ENCODE measurements around the gene IFT80. TPM values are rescaled to one million over a fixed set of nuclear protein-coding genes. Genes with fewer than 3 reads are reported as not detected.
"Not testable (repeated sequence)": the region's sequence is repeated elsewhere in the genome, so short reads cannot be mapped to it uniquely, and the experiment has no call there.

IFT80 gene
- total RNA-seq, 2 donors from 2014 or later, result 24.6 to 26.1 TPM

- no peak for ATAC-seq
Observed at GRCh38 chr3:160257606-160258005, 141.4 kb downstream of the IFT80 start.

GRCh38 chr3:160253298-160253697 lies 145.7 kb downstream of the IFT80 start:
- Mint-ChIP-seq H3K36me3 (ENCODE audit: low read depth) (peaks cover 2% of the 10 kb centered on the region), H3K27ac (no peak overlapping the region), H3K4me1 (no peaks in the 10 kb centered on the region), H3K4me3 (no peak overlapping the region), H3K27me3 (peaks cover 13% of the 10 kb centered on the region)
- DNase-seq (no peak), ATAC-seq (no peak)
- H3K9me3 ChIP-seq (ENCODE audit: control insufficient read depth, low read length, poor library complexity, severe bottlenecking), result no peaks in the 10 kb centered on the region

More at GRCh38 chr3:160257606-160258005, 141.4 kb downstream of the IFT80 start:
- no peaks in the 10 kb centered on the region for H3K9me3 ChIP-seq (ENCODE audit: control insufficient read depth, low read length, poor library complexity, severe bottlenecking)
- H3K27me3 Mint-ChIP-seq, result no peaks in the 10 kb centered on the region
- peaks cover 8% of the 10 kb centered on the region for H3K4me1 Mint-ChIP-seq
- peaks cover 12% of the 10 kb centered on the region for H3K36me3 Mint-ChIP-seq (ENCODE audit: low read depth)
- no peak for DNase-seq
- no peak overlapping the region for H3K4me3 Mint-ChIP-seq
- no peak overlapping the region for H3K27ac Mint-ChIP-seq

DNA sequence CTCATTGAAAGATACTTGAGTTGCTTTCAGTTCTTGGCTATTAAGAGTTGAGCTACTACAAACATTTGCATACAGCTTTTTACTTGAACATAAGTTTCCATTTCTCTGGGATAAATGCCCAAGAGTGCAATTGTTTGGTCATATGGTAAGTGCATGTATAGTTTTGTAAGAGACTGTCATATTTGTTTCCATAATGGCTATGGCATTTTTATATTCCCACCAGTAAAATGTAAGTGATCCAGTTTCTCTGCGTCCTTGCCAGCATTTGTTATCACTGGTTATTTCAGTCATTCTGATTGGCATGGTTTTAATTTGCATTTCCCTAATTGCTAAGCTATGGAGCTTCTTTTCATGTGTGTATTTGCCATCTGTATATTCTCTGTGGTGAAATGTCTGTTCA lies 151.3 kb downstream of the IFT80 start:
- DNase-seq (no peak), ATAC-seq (no peak)
- no peaks in the 10 kb centered on the region for H3K4me1 Mint-ChIP-seq
- H3K9me3 ChIP-seq (ENCODE audit: control insufficient read depth, low read length, poor library complexity, severe bottlenecking), result no peaks in the 10 kb centered on the region
- peaks cover 1% of the 10 kb centered on the region for H3K36me3 Mint-ChIP-seq (ENCODE audit: low read depth)
- H3K4me3 Mint-ChIP-seq, result no peak overlapping the region
- no peak overlapping the region for H3K27ac Mint-ChIP-seq
- peaks cover 15% of the 10 kb centered on the region for H3K27me3 Mint-ChIP-seq

DNA sequence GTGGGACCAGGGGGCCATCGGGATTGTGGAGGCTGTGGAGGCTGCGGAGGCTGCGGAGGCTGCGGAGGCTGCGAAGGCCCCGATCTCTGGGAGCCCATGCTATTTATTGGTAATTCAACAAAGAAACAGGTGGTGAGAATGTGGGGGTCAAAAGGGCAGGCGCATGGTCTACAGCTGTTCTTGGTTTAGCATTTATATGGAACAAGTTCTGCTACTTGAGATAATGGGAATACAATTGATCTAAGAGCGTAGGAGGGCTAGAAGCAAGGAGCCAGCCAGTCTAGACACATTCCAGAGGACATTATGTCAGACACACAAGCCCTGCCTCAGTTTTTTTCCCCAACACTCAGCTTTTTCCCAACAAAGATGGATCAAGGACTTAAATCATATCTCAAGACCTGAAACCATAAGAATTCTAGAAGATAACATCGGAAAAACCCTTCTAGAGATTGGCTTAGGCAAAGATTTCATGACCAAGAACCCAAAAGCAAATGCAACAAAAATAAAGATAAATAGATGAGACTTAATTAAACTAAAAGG lies 153.7 kb downstream of the IFT80 start:
- peaks cover 16% of the 10 kb centered on the region for H3K27me3 Mint-ChIP-seq
- DNase-seq, result no peak
- no peaks in the 10 kb centered on the region for H3K9me3 ChIP-seq (ENCODE audit: control insufficient read depth, low read length, poor library complexity, severe bottlenecking)

DNA sequence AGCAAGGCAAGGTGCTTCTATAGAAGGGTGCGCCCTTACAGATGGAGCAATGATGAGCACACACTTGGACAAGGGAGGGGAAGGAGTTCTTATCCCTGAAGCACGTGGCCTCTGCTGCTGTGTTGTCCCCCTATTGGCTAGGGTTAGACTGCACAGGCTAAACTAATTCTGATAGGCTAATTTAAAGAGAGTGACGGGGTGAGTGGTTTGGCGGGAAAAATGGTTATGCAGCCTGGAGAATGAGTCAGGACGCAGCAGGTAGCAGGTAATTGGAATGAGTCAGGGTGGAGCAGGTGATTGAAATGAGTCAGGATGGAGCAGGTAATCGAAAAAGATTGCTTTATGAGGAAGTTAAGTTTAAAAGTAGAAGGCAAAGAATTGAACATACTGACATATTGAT lies 158.3 kb downstream of the IFT80 start:
- not testable (repeated sequence) for DNase-seq; ATAC-seq; H3K36me3 Mint-ChIP-seq (ENCODE audit: low read depth); H3K4me3 Mint-ChIP-seq; H3K27ac Mint-ChIP-seq; H3K9me3 ChIP-seq (ENCODE audit: control insufficient read depth, low read length, poor library complexity, severe bottlenecking); H3K4me1 Mint-ChIP-seq
- peaks cover 37% of the 10 kb centered on the region for H3K27me3 Mint-ChIP-seq

More for the DNA sequence above, 153.7 kb downstream of the IFT80 start:
- Mint-ChIP-seq H3K27ac (no peak overlapping the region), H3K36me3 (ENCODE audit: low read depth) (peaks cover 4% of the 10 kb centered on the region), H3K4me1 (no peaks in the 10 kb centered on the region), H3K4me3 (no peak overlapping the region)
- no peak for ATAC-seq

DNA sequence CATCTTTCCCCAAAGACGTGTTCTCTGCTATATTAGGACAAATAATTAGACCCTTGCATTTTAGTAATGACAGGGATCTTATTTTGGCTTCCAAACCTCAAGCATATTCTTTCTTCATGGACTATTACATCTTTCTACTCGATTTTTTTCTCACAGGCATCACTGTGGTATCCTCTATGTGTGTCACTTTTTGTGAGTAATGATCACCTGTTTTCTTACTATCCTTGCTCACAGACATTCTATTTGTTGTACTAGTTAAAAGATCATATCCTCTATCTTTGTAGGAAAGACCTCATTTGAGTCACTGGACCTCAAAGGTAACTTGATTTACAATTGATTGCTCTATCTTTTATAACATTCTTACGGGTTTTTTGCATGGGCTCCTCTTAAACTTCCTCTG lies 167.0 kb downstream of the IFT80 start:
- Mint-ChIP-seq H3K4me1 (peaks cover 7% of the 10 kb centered on the region), H3K36me3 (ENCODE audit: low read depth) (peaks cover 6% of the 10 kb centered on the region), H3K4me3 (no peak overlapping the region), H3K27me3 (peaks cover 51% of the 10 kb centered on the region), H3K27ac (no peak overlapping the region)
- no peak for ATAC-seq
- peaks cover 4% of the 10 kb centered on the region for H3K9me3 ChIP-seq (ENCODE audit: control insufficient read depth, low read length, poor library complexity, severe bottlenecking)
- DNase-seq, result no peak

GRCh38 chr3:160227419-160227818 lies 171.6 kb downstream of the IFT80 start:
- Mint-ChIP-seq H3K27me3 (peaks cover 48% of the 10 kb centered on the region), H3K27ac (no peak overlapping the region), H3K4me1 (peaks cover 19% of the 10 kb centered on the region), H3K4me3 (no peak overlapping the region), H3K36me3 (ENCODE audit: low read depth) (peaks cover 11% of the 10 kb centered on the region)
- peaks cover 4% of the 10 kb centered on the region for H3K9me3 ChIP-seq (ENCODE audit: control insufficient read depth, low read length, poor library complexity, severe bottlenecking)
- DNase-seq (no peak), ATAC-seq (no peak)

GRCh38 chr3:160226026-160226907 lies 172.8 kb downstream of the IFT80 start:
- H3K4me1 Mint-ChIP-seq, result peaks cover 12% of the 10 kb centered on the region
- H3K4me3 Mint-ChIP-seq, result peak overlapping the region; percentile 84
- no peak overlapping the region for H3K27ac Mint-ChIP-seq
- ATAC-seq (peak; percentile 8), DNase-seq (no peak)
- peaks cover 48% of the 10 kb centered on the region for H3K27me3 Mint-ChIP-seq
- H3K9me3 ChIP-seq (ENCODE audit: control insufficient read depth, low read length, poor library complexity, severe bottlenecking), result peaks cover under 1% of the 10 kb centered on the region
- H3K36me3 Mint-ChIP-seq (ENCODE audit: low read depth), result peaks cover 5% of the 10 kb centered on the region

DNA sequence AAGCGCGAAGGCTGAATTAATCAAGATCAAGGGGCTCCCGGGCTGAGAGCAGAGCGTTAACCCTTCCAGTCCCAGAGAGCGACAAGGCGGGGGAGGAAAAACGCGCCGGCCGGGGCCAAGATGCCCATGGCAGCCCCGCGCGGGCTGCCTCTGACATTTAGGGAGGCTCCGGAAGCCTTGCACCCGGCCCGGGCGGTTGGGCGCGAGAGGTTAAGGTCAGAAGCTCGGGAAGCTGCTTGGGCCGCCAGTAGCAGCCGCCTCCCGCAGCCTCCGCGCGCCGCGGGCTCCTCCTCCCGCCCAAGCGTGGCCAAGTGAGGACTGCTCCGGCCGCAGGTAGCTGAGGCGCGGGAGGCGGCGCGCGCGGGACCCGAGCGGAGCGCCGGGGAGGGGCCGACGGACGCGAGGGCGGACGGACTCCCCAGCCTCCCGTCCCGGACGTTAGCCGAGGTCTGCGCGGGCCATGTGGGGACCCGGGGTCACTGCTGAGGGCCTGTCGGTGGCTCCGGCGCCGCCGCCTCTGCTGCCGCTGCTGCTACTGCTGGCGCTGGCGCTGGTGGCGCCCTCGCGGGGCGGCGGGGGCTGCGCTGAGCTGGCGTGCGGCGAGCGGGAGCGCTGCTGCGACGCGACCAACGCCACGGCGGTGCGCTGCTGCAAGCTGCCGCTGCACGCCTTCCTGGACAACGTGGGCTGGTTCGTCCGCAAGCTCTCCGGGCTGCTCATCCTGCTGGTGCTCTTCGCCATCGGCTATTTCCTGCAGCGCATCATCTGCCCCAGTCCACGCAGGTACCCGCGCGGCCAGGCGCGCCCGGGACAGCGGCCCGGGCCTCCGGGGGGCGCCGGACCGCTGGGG lies 173.6 kb downstream of the IFT80 start, which contains the start of gene C3orf80:
TSS of gene C3orf80 (plus strand) at position 247 of the 850 bp plus-strand sequence. CDS start at position 461, 214 bp downstream.
- H3K9me3 ChIP-seq (ENCODE audit: control insufficient read depth, low read length, poor library complexity, severe bottlenecking), result no peaks in the 10 kb centered on the region
- peak within 1 kb of the TSS; percentile 29 for H3K27ac Mint-ChIP-seq
- peak within 1 kb of the TSS; percentile 86 for H3K4me3 Mint-ChIP-seq
- DNase-seq, result peak; percentile 17 to 26 (median 20)
- H3K36me3 Mint-ChIP-seq (ENCODE audit: low read depth), result peaks cover 5% of the 10 kb centered on the region
- peaks cover 50% of the 10 kb centered on the region for H3K27me3 Mint-ChIP-seq
- peaks cover 12% of the 10 kb centered on the region for H3K4me1 Mint-ChIP-seq
- ATAC-seq, result peak; percentile 87

DNA sequence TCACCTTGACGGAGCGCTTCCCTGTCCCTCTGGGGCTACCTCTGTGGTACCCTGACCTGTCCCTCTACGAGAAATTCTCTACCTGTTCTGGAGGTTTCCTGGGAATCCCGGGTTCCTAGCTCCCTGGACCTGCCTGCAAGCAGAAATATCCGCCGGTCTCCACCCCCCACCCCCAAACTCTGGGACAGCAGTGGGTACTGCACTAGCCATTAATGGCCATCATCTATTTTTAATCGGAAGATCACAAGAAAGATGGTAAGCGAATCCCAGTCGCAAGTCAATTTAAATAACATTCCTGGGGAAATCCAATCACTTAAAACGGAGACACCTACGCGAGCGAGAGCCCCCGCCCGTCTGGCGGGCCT lies 174.2 kb downstream of the IFT80 start:
- no peak for ATAC-seq
- Mint-ChIP-seq H3K27ac (peak overlapping the region; percentile 29), H3K27me3 (peaks cover 50% of the 10 kb centered on the region)

GRCh38 chr3:160224256-160224655 lies 174.8 kb downstream of the IFT80 start:
- ATAC-seq (no peak), DNase-seq (no peak)
- Mint-ChIP-seq H3K4me1 (peaks cover 12% of the 10 kb centered on the region), H3K4me3 (peak overlapping the region; percentile 86), H3K36me3 (ENCODE audit: low read depth) (peaks cover 5% of the 10 kb centered on the region), H3K27ac (no peak overlapping the region), H3K27me3 (peaks cover 55% of the 10 kb centered on the region)
- no peaks in the 10 kb centered on the region for H3K9me3 ChIP-seq (ENCODE audit: control insufficient read depth, low read length, poor library complexity, severe bottlenecking)

More for the DNA sequence above, 174.2 kb downstream of the IFT80 start:
- peaks cover 5% of the 10 kb centered on the region for H3K36me3 Mint-ChIP-seq (ENCODE audit: low read depth)
- H3K4me3 Mint-ChIP-seq, result peak overlapping the region; percentile 86
- H3K9me3 ChIP-seq (ENCODE audit: control insufficient read depth, low read length, poor library complexity, severe bottlenecking), result no peaks in the 10 kb centered on the region
- no peak for DNase-seq
- H3K4me1 Mint-ChIP-seq, result peaks cover 12% of the 10 kb centered on the region

DNA sequence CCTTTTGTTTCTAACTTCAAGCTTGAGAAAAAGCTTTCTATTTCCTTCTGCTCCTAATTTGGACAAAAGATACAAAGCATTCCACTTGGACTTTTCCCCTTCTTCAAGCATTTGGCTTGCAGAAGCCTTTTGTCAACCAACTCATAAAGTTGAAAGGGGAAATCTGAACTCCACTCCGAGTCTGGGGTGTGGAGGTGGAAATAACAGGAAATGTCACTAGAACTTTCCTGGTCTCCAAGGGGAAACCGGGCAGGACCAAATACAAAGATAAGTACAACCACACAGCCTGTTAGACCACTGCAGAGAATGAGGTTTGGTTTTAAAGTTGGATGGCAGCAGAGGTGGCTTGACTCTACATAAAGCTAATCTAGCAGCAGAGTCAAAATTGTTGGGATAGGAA lies 178.0 kb downstream of the IFT80 start:
- DNase-seq (no peak), ATAC-seq (no peak)
- Mint-ChIP-seq H3K27ac (no peak overlapping the region), H3K36me3 (ENCODE audit: low read depth) (peaks cover 3% of the 10 kb centered on the region), H3K4me1 (peaks cover 5% of the 10 kb centered on the region), H3K4me3 (no peak overlapping the region), H3K27me3 (peaks cover 75% of the 10 kb centered on the region)
- no peaks in the 10 kb centered on the region for H3K9me3 ChIP-seq (ENCODE audit: control insufficient read depth, low read length, poor library complexity, severe bottlenecking)

GRCh38 chr3:160220038-160220437 lies 179.0 kb downstream of the IFT80 start:
- Mint-ChIP-seq H3K4me1 (peaks cover 4% of the 10 kb centered on the region), H3K4me3 (no peak overlapping the region), H3K36me3 (ENCODE audit: low read depth) (peaks cover 3% of the 10 kb centered on the region), H3K27me3 (peaks cover 75% of the 10 kb centered on the region), H3K27ac (no peak overlapping the region)
- DNase-seq, result no peak
- ATAC-seq, result no peak
- no peaks in the 10 kb centered on the region for H3K9me3 ChIP-seq (ENCODE audit: control insufficient read depth, low read length, poor library complexity, severe bottlenecking)

Measured in T-helper 17 cell (primary cell).